ENCODE data around the gene ENOX1.

DNA sequence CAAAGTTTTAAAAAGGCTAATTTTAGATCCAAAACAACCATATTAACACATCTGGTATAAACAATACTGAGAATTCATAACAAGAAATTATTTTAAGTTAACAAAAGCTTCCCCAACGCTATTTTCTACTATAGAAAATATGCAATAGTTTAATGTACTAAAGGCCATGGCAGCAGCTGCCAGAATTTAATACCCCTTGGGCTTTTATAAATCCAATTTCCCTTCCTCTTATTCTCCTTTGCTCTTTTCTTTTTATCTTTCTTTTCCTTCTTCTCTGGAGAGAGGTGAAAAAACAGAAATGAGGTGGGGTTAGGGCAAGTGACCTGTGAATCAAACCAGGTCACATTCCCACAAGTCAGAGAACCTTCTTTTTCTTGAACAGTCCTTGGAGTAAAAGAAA is 58.9 kb downstream of the ENOX1 start:
- no peak for TF ChIP-seq CTCF (tag by site-specific recombination; IDR thresholded peaks at IDR 0.05)
- no peak for TF ChIP-seq ZNF391 (tag by site-specific recombination; IDR thresholded peaks at IDR 0.05; ENCODE audit: borderline replicate concordance, low read depth)
- no peak for TF ChIP-seq PRDM6 (tag by site-specific recombination; IDR thresholded peaks at IDR 0.05)
- TF ChIP-seq YY1 (tag by site-specific recombination; IDR thresholded peaks at IDR 0.05) = no peak
- TF ChIP-seq PRDM4 (tag by site-specific recombination; IDR thresholded peaks at IDR 0.05) = no peak
- no peak for TF ChIP-seq ZNF302 (tag by site-specific recombination; IDR thresholded peaks at IDR 0.05; ENCODE audit: low read depth)
- TF ChIP-seq, protein P1, sequence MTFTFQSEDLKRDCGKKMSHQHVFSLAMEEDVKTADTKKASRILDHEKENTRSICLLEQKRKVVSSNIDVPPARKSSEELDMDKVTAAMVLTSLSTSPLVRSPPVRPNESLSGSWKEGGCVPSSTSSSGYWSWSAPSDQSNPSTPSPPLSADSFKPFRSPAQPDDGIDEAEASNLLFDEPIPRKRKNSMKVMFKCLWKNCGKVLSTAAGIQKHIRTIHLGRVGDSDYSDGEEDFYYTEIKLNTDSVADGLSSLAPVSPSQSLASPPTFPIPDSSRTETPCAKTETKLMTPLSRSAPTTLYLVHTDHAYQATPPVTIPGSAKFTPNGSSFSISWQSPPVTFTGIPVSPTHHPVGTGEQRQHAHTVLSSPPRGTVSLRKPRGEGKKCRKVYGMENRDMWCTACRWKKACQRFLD (tag by site-specific recombination; IDR thresholded peaks at IDR 0.05) = no peak
- TF ChIP-seq, protein P2, sequence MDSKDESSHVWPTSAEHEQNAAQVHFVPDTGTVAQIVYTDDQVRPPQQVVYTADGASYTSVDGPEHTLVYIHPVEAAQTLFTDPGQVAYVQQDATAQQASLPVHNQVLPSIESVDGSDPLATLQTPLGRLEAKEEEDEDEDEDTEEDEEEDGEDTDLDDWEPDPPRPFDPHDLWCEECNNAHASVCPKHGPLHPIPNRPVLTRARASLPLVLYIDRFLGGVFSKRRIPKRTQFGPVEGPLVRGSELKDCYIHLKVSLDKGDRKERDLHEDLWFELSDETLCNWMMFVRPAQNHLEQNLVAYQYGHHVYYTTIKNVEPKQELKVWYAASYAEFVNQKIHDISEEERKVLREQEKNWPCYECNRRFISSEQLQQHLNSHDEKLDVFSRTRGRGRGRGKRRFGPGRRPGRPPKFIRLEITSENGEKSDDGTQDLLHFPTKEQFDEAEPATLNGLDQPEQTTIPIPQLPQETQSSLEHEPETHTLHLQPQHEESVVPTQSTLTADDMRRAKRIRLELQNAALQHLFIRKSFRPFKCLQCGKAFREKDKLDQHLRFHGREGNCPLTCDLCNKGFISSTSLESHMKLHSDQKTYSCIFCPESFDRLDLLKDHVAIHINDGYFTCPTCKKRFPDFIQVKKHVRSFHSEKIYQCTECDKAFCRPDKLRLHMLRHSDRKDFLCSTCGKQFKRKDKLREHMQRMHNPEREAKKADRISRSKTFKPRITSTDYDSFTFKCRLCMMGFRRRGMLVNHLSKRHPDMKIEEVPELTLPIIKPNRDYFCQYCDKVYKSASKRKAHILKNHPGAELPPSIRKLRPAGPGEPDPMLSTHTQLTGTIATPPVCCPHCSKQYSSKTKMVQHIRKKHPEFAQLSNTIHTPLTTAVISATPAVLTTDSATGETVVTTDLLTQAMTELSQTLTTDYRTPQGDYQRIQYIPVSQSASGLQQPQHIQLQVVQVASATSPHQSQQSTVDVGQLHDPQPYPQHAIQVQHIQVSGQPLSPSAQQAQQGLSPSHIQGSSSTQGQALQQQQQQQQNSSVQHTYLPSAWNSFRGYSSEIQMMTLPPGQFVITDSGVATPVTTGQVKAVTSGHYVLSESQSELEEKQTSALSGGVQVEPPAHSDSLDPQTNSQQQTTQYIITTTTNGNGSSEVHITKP (tag by site-specific recombination; IDR thresholded peaks at IDR 0.05) = no peak
- TF ChIP-seq ZNF423 (tag by site-specific recombination; IDR thresholded peaks at IDR 0.05) = no peak
- TF ChIP-seq ZNF521 (tag by site-specific recombination; IDR thresholded peaks at IDR 0.05) = no peak
- no peak for TF ChIP-seq ZNF112 (tag by site-specific recombination; IDR thresholded peaks at IDR 0.05)
- no peak for TF ChIP-seq ZBTB1 (tag by site-specific recombination; IDR thresholded peaks at IDR 0.05)
- no peak for TF ChIP-seq ZNF155 (tag by site-specific recombination; IDR thresholded peaks at IDR 0.05)
- no peak for TF ChIP-seq BCL6B (tag by site-specific recombination; IDR thresholded peaks at IDR 0.05)

Measured in HEK293 (cell line).